GM03348 (cell line): ENCODE measurements around the gene MARVELD1.
A peak's percentile ranks its signal among the peaks of the same experiment; 100 is the strongest.
"Not testable (repeated sequence)": the region's sequence is repeated elsewhere in the genome, so short reads cannot be mapped to it uniquely, and the experiment has no call there.

Experiments used
- DNase-seq: peaks from one replicate; pipeline ENCODE4 v3.0.0; 2012; ENCODE audit warnings: low spot score

Gene MARVELD1

GRCh38 chr10:97713339-97713825 lies at the start of gene MARVELD1:
Gene MARVELD1, plus strand, starts transcription at chr10:97713730. Its CDS starts 147 bp downstream, at chr10:97713877.
- DNase-seq: peak; percentile 91

DNA sequence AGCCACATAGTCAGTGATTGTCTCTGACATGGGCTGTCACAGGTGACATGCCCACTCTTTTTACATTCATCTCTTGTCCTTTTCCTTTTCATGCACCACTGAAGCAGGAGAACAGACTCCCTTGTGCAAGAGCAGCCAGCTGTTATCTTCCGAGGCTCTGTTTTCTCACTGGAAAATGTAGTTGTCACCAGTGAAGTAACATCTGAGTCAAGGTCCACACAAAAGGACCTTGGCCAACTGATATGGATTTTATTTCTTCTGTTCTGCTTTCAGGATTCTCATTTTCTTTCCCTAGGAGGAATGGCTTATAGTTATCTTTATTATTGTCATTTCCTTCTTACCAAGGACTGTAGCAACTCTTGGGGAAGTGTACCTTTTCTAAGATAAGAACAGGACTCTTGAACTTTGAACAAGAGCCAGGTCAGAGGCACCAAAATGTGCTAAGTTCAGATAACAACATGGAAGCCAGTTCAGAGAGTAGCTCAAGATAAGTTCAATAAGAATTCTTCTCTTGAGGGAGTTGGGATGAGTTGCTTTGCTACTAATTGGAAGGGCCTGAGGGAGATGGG lies 49.2 kb upstream of the MARVELD1 start:
- no peak for DNase-seq

DNA sequence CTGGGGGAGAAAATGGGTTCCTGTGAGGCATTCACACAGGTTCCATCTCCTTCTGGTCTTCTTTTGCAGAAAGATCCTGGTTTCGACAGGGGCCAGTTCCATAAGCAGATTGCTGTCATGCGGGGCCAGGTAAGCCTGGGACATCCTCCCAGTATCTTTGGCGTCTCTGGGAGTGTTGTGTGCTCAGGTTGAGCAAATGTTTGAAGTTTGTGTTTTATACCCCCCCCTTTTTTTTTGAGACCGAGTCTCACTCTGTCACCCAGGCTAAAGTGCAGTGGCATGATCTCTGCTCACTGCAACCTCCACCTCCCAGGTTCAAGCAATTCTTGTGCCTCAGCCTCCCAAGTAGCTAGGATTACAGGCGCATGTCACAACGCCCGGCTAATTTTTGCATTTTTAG lies 46.5 kb upstream of the MARVELD1 start:
- DNase-seq: no peak

- DNase-seq: no peak
Observed at GRCh38 chr10:97667463-97667862, 46.1 kb upstream of the MARVELD1 start.

GRCh38 chr10:97669571-97669970 lies 44.0 kb upstream of the MARVELD1 start:
- DNase-seq: no peak

- peak; percentile 61 for DNase-seq
Observed at GRCh38 chr10:97673736-97674525, 39.6 kb upstream of the MARVELD1 start.

DNA sequence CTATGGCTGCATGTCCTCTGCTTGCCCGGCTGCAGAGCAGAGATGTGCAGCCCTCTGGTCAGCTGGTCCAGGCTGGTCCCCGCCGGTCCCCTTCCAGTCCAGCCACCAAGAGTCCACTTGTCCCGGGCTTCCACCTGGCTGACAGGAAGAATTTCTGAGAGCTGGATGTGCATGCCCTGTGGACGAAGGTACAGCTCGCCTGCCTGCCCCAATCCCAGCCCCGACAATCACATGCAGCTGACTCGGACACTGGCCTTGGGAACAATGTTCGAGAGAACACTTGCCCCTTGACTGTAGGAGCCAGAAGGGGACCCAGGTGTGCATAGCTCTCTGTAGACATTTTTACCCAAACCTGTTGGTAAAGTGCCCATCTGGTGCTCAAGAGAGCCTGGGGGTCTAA lies 38.3 kb upstream of the MARVELD1 start:
- no peak for DNase-seq

GRCh38 chr10:97676770-97677581 lies 36.6 kb upstream of the MARVELD1 start:
- DNase-seq: peak; percentile 73

DNA sequence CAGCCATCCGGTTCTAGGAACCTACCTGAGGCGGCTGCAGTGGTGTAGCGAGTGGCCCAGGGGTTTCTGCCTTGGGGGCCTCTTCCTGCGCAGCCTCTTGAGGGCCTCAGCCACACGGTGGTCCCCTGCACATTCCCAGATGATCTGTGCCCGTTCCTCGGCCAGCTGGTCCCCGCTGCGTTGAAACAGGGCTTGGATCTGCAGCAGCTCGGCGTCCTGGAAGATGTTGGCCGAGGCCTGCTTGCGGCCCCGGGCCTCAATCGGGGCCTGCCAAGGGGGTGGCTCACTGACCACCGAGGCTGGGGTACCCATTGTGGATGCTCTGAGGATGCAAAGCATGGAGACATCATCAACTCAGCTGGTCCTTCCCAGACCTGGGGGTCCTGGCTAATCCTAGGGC lies 33.9 kb upstream of the MARVELD1 start:
- DNase-seq: no peak

GRCh38 chr10:97682042-97682441 lies 31.5 kb upstream of the MARVELD1 start:
- DNase-seq: no peak

DNA sequence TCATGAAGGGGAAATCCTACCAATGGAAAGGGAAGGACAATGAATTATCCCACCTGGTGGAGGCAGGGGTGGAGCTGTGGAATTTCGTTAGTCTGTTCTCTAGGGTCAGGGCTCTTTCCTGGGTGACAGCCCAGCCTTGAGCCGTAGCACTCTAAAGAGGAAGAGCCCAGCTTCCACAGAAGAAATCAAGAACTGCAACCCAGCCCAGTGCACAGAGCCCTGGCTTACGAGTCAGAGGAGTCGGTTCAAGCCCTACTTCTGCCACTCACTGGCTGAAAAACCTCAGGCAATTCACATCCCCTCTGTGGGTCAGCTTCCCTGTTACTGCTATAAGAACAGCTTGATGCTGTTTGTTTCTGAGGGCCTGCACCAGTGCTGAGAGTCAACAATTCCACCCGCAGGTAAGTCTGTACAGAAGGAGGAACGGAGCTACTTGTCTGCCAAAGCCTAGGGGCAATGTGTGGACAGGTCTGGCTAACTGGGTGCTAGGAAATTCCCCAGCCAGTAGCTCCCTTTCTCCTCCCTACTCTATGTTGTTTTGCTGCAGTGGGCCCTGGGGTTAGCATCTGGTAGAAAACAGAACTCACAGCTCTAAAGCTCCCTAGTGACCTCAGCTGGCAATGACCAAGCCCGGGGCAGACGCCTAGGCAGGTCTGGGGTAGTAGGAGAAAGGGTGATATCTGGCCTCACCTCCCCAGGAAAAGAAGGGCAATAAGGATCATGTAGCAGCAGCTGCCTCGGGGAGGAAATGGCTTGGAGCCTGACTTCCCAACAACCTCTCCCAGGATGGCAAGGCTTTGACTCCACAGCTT lies 29.8 kb upstream of the MARVELD1 start:
- DNase-seq: peak; percentile 56

DNA sequence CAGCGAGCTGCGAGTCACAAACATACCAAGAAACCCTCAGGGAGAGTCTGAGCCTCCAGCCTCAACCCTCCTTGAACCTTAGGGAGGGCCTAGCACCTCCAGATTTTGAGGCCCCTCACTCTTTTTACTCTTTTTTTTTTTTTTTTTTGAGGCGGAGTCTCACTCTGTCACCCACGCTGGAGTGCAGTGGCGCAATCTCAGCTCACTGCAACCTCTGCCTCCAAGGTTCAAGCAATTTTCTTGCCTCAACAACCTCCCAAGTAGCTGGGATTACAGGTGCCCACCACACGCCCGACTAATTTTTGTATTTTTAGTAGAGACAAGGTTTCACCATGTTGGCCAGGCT lies 29.2 kb upstream of the MARVELD1 start:
- not testable (repeated sequence) for DNase-seq

GRCh38 chr10:97684866-97685394 lies 28.6 kb upstream of the MARVELD1 start:
- no peak for DNase-seq

DNA sequence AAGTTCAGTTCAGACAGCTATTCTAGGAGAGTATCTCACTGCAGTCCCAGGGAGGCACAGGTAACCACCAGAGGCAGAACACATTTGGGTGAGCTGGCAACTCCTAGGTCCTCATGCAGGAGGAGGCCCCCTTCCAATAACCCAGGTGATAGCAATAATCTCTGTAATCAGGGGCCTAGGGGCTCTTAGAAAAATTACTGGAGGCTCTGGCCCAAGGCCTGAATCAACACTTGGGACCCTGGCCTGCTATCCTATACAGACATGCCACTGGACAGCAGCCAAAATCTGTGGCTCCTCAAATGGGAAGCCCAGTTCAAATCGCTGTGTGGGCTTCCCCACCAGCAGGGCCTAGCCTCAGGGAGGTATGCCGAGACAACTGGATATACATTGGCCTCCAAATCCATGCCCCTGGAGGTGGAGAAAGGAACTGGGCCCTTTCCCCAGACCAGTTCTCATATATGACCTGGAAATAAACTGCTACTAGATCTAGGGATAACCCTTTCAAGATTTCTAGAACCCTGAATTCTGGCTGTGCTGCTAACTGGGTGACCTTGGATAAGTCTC lies 28.1 kb upstream of the MARVELD1 start:
- DNase-seq: peak; percentile 35

- no peak for DNase-seq
Observed at GRCh38 chr10:97686301-97686961, 27.1 kb upstream of the MARVELD1 start.

DNA sequence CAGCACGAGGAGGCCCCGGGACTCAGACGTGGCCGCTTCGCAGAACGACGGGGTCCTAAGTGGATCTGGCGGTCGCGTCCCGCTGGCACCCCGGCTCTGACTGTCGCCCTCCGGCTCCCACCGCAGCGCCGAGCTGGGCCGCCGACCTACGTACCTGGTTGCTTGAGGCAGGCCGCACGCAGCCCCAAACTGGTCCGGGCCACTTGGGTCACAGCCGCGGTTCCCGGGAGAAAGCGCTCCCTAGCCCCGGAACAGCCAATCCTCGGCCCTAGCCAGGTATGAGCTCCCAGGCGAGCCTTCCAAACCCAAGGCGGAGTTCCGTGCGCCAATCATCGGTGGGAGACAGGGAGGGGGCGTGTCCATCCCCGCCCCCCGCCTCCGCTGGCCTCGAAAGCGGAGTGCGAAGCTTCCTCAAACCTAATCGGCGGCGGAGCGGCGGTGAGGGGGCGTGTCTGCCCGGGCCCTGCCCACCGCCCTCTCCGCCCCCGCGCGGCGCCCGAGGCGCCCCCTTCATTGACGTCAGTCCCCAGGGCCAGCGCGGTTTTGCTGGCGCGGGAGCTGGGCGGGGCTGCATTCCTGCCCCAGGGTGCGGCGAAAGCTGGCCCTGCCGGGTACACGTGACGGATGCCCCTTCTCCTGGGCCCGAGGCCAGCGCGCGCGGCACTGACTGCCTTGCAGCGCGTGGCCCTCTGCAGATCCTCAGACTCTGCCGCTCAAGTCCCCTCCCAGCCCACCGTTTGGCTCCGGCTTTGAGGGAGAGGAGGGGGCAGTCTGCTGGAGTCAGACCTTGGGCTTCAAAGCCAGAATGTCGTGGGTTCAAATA lies 26.4 kb upstream of the MARVELD1 start, which contains the start of gene AVPI1:
AVPI1 (minus strand) TSS at position 280 of the 823 bp plus-strand sequence. CDS start 7,336 bp downstream, outside the sequence.
- DNase-seq: peak; percentile 98

GRCh38 chr10:97687785-97688781 lies 25.4 kb upstream of the MARVELD1 start:
- DNase-seq: peak; percentile 35

DNA sequence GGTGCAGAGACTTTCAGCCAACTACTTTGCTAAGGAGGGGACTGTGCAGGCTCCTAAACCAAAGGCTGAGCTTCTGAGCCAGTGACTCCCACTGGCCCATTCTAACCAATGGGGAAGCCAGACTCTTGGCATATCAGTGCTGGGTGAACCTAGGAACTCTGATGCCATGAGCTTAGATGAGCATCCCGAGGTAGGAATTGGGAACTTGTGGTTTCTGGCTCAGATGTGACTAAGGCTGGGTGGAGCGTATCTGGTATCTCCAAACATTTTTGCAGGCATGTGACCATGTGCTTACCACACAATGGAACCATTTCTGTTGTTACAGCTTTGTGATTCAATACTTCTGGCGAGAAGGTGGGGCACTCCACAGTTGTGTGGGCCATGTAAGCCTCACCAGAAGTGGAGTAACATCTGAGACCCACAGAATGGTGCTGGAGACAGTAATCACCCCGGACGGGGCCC lies 23.9 kb upstream of the MARVELD1 start:
- peak; percentile 81 for DNase-seq
